GM19468 (cell line): ENCODE measurements around the gene KCTD17.

Experiments used
- ATAC-seq: cut with Tn5 transposase; IDR thresholded peaks from one replicate; pipeline ENCODE4 v1.9.1; 2021; ENCODE audit warnings: mild to moderate bottlenecking, moderate library complexity, moderate number of reproducible peaks; ENCODE audit not compliant: unreplicated experiment; ENCODE audit errors: extremely low read depth

The KCTD17 gene

DNA sequence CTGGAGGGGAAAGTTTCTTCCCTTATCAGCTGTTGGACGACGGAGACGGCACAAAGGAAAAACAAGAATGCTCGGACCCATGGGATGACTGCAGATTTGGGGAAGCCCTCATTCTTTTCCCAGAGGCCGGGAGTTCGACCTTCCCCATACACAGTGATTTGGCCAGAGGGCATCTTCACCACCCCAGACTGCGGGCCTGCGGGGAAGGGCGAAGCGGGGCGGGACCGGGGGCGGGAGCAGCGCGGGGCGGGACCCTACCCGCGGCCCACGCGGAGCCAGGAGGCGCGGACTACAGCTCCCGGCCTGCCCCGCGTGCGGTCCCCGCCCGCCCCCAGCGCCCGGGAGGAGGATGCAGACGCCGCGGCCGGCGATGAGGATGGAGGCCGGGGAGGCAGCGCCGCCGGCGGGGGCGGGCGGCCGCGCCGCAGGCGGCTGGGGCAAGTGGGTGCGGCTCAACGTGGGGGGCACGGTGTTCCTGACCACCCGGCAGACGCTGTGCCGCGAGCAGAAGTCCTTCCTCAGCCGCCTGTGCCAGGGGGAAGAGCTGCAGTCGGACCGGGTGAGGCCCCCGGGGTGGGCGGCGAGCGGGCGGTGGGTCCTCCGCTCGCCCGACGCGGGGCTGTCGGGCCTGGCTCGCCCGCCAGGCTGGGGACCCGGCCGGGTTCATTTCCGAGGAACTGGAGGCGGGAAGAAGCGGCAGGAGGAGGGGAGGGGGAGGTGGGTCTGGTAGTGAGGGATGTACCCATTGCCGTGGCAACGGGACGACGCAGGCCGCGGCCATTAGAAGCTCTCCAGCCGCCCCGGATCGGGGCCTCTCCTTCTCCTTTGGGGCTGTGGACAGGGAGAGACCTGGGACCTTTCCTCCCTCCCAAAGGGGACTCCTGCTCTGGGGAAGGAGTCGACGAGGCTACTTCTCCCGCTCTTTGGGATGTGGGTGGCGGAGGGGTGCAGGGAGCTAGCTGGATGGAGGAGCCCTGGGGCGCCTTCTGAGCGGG, at the start of gene KCTD17:
KCTD17 (plus strand) TSS at position 352 of the 995 bp plus-strand sequence; CDS start at position 371, 19 bp downstream.
- ATAC-seq, result no peak

DNA sequence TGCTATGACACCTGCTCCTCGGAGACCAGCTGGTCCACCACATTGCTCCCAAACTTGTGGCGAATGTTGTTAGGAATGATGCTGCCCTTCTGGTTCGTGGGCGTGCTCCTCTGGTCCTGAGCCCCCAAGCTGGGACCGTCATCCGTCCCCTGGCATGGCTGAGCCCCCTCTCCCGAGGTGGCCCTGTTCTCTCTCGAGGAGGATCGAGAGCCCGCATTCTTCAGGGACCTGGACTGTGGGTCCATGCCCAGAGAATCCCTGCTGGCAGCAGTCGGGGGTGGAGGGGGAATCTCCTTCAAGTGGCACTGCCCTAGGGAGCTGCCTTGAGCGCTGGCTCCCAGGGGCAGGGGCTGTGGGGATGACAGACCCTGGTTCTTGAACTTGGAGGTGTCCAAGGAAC, 49.7 kb upstream of the KCTD17 start:
- ATAC-seq, result no peak

- no peak for ATAC-seq
Measured at GRCh38 chr22:37002633-37003032, 48.9 kb upstream of the KCTD17 start.

DNA sequence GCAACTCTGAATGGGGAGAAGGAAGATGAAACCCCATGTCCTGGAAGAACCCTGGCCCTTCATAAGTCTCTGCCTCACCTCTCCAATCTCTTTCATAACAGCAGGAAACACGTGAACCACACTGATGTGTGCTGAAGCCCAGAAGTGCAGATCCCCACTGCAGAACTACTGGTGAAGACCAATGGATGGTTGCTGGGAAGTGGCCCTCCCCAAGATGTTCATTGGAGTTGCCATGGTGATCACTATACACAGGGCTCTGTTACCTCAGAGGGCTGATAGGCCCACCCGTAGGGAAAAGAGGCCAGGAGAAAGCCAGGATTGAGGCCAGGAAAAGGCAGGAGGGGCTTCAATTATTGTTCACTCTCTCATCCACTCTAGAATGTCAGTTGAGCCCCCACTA, 43.9 kb upstream of the KCTD17 start:
- no peak for ATAC-seq

DNA sequence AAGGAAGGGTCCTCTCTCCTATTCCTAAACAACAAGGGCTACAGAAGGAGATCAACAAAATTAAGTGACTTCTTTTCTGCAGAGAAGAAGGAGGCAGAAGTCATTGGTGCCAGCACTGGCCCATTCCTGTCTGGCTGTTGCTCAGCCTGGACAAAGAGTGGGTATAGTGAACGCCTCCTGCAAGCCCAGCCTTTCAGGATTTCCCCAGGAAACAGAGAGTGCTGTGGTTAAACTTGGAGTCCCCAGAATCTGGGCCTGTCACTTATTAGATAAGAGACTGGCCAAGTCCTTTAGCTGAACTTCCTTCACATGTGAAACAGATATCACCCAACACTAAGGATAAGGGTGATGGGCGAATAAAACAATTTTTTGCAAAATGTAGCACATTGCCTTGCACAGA, 43.2 kb upstream of the KCTD17 start:
- no peak for ATAC-seq

DNA sequence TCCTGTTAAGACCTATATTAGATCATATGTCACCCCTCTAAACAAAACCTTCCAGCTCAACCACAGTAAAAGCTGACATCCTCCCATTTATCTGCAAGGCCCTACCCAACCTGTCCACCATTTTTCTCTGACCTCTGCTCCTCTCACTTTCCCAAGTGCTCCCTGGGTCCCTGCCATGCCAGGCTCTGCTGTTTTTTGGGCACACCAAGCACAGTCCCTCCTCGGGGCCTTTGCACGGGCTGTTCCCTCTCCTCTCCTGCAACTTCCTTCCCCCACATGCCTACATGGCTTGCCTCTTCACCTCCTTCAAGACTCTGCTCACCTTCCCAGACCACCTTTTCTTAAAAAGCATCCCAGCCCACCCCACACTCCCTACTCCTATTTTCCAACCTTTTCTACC, 42.1 kb upstream of the KCTD17 start:
- ATAC-seq, result no peak

DNA sequence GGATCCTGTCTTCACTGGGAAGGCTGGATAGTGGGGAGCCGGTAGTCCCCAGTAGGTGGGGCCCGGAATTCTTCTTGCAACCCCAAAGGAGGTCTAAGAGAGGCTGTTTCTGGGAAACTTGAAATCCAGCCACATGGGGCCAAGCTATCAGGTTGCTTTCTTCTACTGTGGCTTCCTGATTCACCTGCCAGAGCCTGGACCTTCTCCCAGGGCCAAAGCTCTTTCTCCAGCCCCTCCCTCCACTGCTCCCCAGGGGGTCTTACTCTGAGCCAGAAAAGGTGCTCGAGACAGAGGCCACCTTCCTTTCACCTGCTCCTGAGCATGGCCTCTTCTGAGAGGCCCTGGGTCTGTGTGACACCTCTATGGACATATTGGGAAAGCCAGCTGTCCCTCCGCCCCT, 41.4 kb upstream of the KCTD17 start:
- ATAC-seq, result no peak

GRCh38 chr22:37010976-37011375, 40.6 kb upstream of the KCTD17 start:
- ATAC-seq, result no peak

GRCh38 chr22:37011472-37011871, 40.1 kb upstream of the KCTD17 start:
- ATAC-seq, result no peak

- ATAC-seq, result no peak
Measured at GRCh38 chr22:37012262-37012904, 39.2 kb upstream of the KCTD17 start.

- no peak for ATAC-seq
Measured at GRCh38 chr22:37012956-37013355, 38.6 kb upstream of the KCTD17 start.

- no peak for ATAC-seq
Measured at GRCh38 chr22:37014415-37014806, 37.1 kb upstream of the KCTD17 start.

GRCh38 chr22:37014835-37015586, 36.5 kb upstream of the KCTD17 start:
- no peak for ATAC-seq

GRCh38 chr22:37015587-37015878, 36.0 kb upstream of the KCTD17 start:
- ATAC-seq, result no peak

- no peak for ATAC-seq
Measured at GRCh38 chr22:37016134-37016910, 35.2 kb upstream of the KCTD17 start.

DNA sequence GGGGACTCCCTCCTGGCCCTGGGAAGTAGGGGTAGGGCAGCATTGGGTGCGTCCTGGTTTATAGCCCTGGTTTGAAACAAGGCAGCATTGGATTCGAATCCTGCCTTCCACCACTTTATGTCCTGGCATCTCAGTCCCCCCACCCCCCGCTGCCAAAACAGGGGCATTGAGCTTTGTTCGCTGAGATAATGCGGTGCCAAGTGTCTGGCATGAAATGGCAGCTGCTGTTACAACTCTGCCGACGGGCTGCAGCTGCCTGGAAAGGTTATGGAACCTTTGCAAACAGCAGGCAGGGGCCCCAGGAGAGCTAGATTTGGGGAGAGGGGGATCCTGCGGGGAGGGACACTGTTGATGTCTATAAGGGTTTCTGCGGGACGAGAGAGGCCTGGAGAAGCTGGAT, 34.2 kb upstream of the KCTD17 start:
- no peak for ATAC-seq

DNA sequence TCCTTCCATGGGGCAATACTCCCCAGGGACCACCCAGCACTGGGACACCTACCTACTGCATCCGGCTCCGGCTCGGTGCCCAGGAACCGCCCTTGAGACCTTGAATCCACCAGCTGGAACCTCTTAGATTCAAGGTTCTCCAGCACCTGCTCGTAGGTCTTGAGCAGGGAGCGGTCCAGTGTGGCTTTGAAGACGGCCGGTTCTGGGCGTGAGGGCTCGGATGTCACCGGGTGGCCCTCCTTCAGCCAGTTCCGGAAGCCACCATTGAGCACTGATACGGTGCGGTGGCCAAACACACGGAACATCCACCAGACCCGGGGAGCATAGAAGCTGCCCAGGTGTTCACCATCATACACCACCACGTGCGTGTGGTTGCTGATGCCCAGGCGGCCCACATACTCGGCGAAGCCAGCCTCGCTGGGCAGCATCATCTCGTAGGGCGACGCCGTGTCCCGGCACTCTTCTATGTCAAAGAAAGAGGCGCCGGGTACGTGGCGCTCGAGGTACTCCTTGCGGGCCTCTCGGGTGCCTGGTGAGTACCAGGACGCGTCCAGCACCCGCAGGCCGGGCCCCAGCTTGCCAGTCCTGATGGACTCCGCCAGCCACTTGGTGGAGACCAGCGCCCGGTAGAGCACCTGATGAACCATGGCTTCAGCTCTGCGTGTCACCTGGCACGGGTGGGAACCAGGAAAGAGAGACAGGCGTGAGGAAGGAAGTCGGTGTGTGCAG, 33.3 kb upstream of the KCTD17 start:
- ATAC-seq, result no peak

DNA sequence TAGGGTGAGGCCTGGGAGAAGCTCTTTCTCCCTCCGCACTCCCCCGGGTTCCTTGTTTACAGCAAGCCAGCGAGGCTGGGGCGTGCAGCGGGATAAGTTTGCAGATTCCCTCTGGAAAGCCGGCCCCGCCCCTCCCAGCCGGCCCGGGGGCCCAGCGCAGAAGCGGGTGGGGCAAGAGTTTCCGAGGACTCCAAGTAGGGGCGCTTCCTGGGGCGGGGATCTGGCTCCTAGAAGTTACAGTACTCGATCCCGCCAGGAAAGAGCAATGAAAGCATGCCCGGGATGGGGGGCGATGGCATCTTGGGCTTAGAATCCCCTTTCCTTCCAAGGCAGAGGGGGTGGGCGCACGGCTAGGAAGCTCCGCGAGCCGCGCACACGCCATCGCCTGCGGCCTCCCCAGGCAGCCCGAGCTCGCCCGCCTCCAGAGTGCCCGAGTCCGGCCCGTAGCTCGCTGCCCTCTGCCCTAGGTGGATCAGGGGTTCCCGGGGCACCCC, 32.7 kb upstream of the KCTD17 start:
- ATAC-seq, result no peak
